AG04449 (cell line): ENCODE measurements around the gene LRRC32.

Experiments used
- CTCF ChIA-PET: fragments of 350-600 bp; formaldehyde crosslinking; extraction: SDS; loops from one replicate; lab custom pipeline; 2021; ENCODE audit warnings: antibody characterized with exemption; lab: Yijun Ruan, JAX
- POLR2A ChIA-PET: fragments of 400-600, 350-600 bp; formaldehyde crosslinking; extraction: SDS; loops from one replicate; lab custom pipeline; 2020; ENCODE audit warnings: antibody characterized with exemption, inconsistent platforms; lab: Yijun Ruan, JAX
- DNase-seq: peaks from one replicate; pipeline ENCODE4 v3.0.0-alpha.2; 2010; ENCODE audit warnings: low read depth, low spot score
- H3K4me3 ChIP-seq: 2 replicates; pipeline ENCODE4 v1.5.1; 2011; ENCODE audit warnings: low read depth, mild to moderate bottlenecking, control low read depth, low read length
- TF ChIP-seq, protein P1 (sequence below): IDR thresholded peaks from one replicate; pipeline ENCODE4 v1.5.1; 2011; ENCODE audit warnings: mild to moderate bottlenecking, moderate library complexity, low read length, control low read depth, inconsistent platforms; ENCODE audit not compliant: insufficient read depth; ENCODE audit errors: missing control alignments

The LRRC32 gene

DNA sequence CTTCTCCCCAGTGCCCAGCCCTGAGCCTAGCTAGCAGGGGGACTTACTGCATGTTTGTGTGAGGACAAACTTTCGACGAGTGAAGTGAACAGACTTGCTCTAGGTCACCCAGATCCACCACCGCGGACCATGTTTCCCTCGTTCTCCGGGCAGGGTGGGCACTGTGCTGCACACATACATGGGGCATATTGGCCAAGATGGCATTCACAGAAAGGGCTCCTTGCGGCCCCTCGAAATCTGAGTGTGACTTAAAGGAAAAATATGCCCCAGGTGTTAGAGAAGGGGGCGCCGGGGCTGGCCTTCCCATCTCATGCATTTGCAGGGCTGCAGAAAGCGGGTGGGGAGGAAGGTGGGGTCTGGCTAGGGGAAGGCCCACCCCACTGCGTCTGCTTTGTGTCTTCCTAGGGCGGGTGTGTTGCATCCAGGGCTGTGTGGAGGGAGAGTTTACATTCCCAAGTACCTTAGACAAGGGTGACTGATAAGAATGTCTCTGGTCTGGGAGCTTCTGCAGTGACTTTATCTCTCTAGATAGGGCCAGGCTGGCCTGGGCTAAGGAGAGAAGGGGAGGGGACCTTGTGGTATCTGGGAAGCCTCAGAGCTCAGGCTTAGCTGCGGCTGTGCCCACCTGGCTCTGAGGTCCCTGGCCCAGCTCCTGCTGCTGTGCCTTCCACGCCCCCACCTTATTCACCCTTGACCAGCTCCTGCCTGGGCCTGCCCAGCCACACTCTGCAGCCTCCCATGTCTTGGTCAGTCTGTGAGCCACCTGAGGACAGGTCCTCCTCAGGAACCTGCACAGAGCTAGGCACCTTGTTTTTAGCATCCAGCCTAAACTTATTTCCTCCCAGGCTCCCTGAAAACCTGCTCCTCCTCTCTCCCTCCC lies 45.8 kb downstream of the LRRC32 start:
- CTCF ChIA-PET: no interaction called here
- no peak for DNase-seq
- POLR2A ChIA-PET: no interaction called here
- TF ChIP-seq, protein P1, sequence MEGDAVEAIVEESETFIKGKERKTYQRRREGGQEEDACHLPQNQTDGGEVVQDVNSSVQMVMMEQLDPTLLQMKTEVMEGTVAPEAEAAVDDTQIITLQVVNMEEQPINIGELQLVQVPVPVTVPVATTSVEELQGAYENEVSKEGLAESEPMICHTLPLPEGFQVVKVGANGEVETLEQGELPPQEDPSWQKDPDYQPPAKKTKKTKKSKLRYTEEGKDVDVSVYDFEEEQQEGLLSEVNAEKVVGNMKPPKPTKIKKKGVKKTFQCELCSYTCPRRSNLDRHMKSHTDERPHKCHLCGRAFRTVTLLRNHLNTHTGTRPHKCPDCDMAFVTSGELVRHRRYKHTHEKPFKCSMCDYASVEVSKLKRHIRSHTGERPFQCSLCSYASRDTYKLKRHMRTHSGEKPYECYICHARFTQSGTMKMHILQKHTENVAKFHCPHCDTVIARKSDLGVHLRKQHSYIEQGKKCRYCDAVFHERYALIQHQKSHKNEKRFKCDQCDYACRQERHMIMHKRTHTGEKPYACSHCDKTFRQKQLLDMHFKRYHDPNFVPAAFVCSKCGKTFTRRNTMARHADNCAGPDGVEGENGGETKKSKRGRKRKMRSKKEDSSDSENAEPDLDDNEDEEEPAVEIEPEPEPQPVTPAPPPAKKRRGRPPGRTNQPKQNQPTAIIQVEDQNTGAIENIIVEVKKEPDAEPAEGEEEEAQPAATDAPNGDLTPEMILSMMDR: no peak
- no peak overlapping the region for H3K4me3 ChIP-seq

- TF ChIP-seq, protein P1: no peak
- ChIA-PET CTCF (no interaction called here), POLR2A (no interaction called here)
- H3K4me3 ChIP-seq: no peak overlapping the region
- DNase-seq: no peak
Measured at GRCh38 chr11:76623884-76624419, 46.6 kb downstream of the LRRC32 start.

DNA sequence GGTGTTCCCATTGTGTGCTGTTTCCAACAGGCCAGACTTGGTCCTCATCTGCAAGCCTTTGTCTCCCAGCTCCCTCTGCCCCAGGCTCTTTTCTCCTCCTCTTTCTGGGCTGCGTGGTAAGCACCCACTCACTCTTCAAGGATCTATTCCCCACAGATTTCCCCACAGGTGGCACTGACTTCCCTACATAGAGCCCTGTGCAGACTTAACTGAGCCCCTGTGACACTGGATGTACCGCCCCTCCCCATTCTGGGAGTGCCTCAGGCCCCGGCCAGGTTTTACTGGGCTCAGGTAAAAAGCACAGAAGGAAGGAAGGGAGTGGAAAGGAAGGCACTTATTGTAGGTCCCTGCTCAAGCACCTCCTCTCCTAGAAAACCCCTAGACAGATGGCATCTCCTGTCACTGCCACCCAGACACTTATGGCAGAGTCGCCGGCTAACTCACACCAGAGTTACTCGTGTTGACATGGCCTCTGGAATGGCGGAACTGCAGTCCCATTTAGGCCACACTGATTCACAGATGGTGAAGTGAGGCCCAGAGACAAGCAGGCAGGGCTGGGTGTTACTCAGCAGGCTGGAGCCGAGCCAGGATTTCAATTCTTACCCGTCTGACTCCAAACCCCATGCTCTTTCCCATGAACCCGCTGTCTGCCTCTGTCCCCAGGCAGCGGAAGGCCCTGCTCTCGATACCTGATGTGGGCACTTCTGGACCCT lies 47.2 kb downstream of the LRRC32 start:
- POLR2A ChIA-PET: no interaction called here
- DNase-seq: no peak
- TF ChIP-seq, protein P1: no peak
- CTCF ChIA-PET: no interaction called here
- H3K4me3 ChIP-seq: no peak overlapping the region

GRCh38 chr11:76622493-76623094 lies 48.0 kb downstream of the LRRC32 start:
- TF ChIP-seq, protein P1: no peak
- ChIA-PET CTCF (no interaction called here), POLR2A (no interaction called here)
- H3K4me3 ChIP-seq: no peak overlapping the region
- no peak for DNase-seq

DNA sequence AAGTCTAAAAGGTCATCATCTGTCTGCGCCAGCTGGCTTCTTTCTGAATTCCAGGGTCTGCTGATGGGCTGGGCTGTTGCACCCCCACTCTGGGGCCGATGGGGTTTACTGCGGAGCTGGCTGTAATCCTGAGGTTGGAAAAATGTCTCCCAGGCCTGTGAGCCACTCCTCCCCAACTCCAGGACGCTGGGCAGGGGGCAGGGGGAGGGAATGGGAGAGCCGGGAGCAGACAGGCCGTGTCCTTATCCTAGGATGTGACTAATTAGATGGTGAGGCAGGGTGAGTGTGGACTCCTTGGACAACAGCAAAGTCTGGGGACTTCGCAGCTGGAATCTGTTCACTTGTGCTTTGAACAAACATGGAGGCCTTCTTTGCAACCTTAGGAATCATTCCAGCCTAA lies 48.7 kb downstream of the LRRC32 start:
- DNase-seq: no peak
- POLR2A ChIA-PET: interaction anchor here (0.7 kb wide), 1 partner anchor 48 kb away, joined by 3 read pairs; no protein-coding TSS in a partner anchor
- TF ChIP-seq, protein P1: no peak
- no peak overlapping the region for H3K4me3 ChIP-seq
- CTCF ChIA-PET: interaction anchor here (1.0 to 1.4 kb wide), 2 partner anchors 25 to 414 kb away, joined by 3 read pairs; no protein-coding TSS in a partner anchor
